ENCODE measurements around the gene POTEG.
"Not testable (repeated sequence)": the region's sequence is repeated elsewhere in the genome, so short reads cannot be mapped to it uniquely, and the experiment has no call there.

DNA sequence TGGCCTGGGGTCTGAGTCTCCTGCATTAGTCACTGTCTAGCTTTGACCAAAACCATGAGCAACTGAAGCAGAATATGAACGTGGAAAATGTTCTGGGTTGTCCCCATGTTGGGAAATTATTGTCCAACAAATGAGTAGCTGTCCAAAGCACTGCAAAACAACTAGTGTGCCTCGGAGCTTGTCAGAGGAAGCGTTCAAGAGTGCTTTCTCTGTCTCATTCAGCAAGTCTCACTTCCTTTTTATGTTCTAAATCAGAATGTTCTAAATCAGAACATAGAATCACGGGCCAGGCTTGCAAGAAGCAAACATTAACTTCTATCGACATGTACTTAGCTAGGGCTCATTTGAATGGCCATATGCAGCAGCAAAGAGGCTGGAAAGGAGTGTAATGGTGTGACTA, 5.1 kb upstream of the POTEG start:
- not testable (repeated sequence) for TF ChIP-seq TOX (CRISPR knock-in tag; IDR thresholded peaks at IDR 0.05; ENCODE audit: borderline replicate concordance); SNAI2 (CRISPR knock-in tag; IDR thresholded peaks at IDR 0.05); ZFP30 (CRISPR knock-in tag; IDR thresholded peaks at IDR 0.05); BACH2 (CRISPR knock-in tag; IDR thresholded peaks at IDR 0.05; ENCODE audit: borderline replicate concordance); ZFP3 (CRISPR knock-in tag; IDR thresholded peaks at IDR 0.05); TCF4 (CRISPR knock-in tag; IDR thresholded peaks at IDR 0.05; ENCODE audit: borderline replicate concordance); RARB (CRISPR knock-in tag; IDR thresholded peaks at IDR 0.05); CSDC2 (CRISPR knock-in tag; IDR thresholded peaks at IDR 0.05); PPARA (CRISPR knock-in tag; IDR thresholded peaks at IDR 0.05; ENCODE audit: borderline replicate concordance); PATZ1 (CRISPR knock-in tag; IDR thresholded peaks at IDR 0.05; ENCODE audit: borderline replicate concordance); CREB5 (CRISPR knock-in tag; IDR thresholded peaks at IDR 0.05; ENCODE audit: low read depth)
- TF ChIP-seq, protein P1, sequence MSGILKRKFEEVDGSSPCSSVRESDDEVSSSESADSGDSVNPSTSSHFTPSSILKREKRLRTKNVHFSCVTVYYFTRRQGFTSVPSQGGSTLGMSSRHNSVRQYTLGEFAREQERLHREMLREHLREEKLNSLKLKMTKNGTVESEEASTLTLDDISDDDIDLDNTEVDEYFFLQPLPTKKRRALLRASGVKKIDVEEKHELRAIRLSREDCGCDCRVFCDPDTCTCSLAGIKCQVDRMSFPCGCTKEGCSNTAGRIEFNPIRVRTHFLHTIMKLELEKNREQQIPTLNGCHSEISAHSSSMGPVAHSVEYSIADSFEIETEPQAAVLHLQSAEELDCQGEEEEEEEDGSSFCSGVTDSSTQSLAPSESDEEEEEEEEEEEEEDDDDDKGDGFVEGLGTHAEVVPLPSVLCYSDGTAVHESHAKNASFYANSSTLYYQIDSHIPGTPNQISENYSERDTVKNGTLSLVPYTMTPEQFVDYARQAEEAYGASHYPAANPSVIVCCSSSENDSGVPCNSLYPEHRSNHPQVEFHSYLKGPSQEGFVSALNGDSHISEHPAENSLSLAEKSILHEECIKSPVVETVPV (CRISPR knock-in tag; IDR thresholded peaks at IDR 0.05): not testable (repeated sequence)
